Bone marrow (tissue), 2 donors: ENCODE measurements around the gene INSC.

Source experiments
- DNase-seq, 2 donors: peaks; one replicate each; lab custom pipeline; 2025; lab: John Stamatoyannopoulos, UW

Gene INSC

DNA sequence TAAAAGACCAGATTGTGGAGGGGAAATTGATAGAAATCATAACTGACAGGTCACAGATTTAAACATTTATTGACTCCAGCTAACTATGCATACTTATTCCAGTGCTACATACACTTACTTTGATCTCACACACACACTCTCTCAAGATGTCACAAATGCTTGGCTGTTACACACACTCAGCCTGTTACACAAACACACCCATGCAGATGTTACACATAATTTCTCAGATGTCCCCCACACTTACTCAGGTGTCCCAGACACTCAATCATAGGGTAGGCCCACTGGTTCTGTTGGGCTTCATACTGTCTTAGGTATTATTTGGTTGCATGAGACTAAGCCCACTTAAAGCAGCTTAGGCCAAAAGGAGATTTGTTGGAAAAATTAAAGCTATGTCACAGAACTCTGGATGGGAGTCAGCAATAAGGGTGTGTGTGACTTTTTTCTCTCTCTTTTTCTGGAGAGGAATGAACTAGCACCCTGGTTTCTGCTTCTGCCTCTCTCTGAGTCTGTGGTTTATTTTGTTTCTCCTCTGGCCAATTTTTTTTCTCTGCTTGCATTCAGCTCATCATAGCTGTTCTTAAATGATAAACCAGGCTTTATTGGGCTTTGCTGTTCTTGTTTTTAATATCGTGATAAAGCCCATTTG, 179.4 kb downstream of the INSC start:
- no peak for DNase-seq

GRCh38 chr11:15295695-15296094, 181.0 kb downstream of the INSC start:
- no peak for DNase-seq
